ENCODE data around the gene SMAD5.

GRCh38 chr5:136149891-136150290 lies 17.2 kb downstream of the SMAD5 start:
- TF ChIP-seq POLR2A (IDR thresholded peaks at IDR 0.05): no peak
- TF ChIP-seq, protein P1, sequence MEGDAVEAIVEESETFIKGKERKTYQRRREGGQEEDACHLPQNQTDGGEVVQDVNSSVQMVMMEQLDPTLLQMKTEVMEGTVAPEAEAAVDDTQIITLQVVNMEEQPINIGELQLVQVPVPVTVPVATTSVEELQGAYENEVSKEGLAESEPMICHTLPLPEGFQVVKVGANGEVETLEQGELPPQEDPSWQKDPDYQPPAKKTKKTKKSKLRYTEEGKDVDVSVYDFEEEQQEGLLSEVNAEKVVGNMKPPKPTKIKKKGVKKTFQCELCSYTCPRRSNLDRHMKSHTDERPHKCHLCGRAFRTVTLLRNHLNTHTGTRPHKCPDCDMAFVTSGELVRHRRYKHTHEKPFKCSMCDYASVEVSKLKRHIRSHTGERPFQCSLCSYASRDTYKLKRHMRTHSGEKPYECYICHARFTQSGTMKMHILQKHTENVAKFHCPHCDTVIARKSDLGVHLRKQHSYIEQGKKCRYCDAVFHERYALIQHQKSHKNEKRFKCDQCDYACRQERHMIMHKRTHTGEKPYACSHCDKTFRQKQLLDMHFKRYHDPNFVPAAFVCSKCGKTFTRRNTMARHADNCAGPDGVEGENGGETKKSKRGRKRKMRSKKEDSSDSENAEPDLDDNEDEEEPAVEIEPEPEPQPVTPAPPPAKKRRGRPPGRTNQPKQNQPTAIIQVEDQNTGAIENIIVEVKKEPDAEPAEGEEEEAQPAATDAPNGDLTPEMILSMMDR (IDR thresholded peaks at IDR 0.05): no peak
